MM.1S (cell line): Measurements from ENCODE around the gene TARP.

Source experiments
- EZH2 ChIP-seq: fragments of 300-600 bp; sonication (generic); optimal IDR thresholded peaks from 2 replicates; pipeline ENCODE3; 2017; ENCODE audit warnings: low read depth, mild to moderate bottlenecking, antibody characterized with exemption, low read length, mixed read lengths
- TF ChIP-seq, protein P1 (sequence below): fragments of 300-600 bp; sonication (generic); IDR thresholded peaks from 2 replicates; pipeline ENCODE4 v1.5.1; 2016; ENCODE audit warnings: antibody characterized with exemption, low read length, mixed read lengths

DNA sequence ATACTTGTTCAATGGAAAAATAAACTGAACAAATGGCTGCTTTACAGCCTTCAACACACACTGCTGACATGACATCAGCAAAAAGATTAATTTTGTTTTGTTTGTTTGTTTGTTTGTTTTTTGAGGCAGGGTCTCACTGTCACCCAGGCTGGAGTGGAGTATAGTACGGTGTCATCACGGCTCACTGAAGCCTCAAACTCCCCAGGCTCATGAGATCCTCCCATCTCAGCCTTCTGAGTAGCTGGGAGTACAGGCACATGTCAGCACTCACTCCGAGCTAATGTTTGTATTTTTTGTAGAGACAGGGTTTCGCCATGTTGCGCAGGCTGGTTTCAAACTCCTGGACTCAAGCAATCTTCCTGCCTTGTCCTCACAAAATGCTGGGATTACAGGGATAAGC lies 10.9 kb downstream of the TARP start:
- TF ChIP-seq, protein P1, sequence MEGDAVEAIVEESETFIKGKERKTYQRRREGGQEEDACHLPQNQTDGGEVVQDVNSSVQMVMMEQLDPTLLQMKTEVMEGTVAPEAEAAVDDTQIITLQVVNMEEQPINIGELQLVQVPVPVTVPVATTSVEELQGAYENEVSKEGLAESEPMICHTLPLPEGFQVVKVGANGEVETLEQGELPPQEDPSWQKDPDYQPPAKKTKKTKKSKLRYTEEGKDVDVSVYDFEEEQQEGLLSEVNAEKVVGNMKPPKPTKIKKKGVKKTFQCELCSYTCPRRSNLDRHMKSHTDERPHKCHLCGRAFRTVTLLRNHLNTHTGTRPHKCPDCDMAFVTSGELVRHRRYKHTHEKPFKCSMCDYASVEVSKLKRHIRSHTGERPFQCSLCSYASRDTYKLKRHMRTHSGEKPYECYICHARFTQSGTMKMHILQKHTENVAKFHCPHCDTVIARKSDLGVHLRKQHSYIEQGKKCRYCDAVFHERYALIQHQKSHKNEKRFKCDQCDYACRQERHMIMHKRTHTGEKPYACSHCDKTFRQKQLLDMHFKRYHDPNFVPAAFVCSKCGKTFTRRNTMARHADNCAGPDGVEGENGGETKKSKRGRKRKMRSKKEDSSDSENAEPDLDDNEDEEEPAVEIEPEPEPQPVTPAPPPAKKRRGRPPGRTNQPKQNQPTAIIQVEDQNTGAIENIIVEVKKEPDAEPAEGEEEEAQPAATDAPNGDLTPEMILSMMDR: no peak
- TF ChIP-seq EZH2: no peak
